Measurements from ENCODE around the gene FOXL3. TPM values are rescaled to one million over a fixed set of nuclear protein-coding genes. Genes with fewer than 3 reads are reported as not detected.
"Not testable (repeated sequence)": the region's sequence is repeated elsewhere in the genome, so short reads cannot be mapped to it uniquely, and the experiment has no call there.

FOXL3 gene
- total RNA-seq, 1 experiment from 2014 or later = not detected

DNA sequence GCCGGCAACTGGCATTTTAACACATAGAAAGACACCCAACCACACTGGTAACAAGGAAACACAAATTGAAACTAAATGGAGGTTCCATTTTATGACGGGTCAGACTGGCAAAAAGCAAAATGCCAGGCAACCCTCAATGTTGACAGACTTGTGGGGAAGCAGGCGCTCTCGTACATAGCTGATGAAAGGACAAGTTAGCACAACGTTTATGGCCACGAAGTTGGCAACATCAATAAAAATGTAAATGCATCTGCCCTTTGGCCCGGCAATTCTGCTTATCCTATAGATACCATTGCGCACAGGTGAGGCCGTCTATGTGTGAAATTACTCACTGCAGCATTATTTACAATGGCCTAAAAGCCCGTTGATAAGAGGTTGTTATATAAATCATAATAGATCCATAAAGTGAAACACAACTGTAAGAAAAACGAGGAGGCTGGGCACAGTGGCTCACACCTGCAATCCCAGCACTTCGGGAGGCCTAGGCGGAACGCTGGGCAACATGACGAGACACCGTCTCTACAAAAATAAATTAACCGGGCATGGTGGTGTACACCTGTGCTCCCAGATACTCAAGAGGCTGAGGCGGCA, 39.8 kb downstream of the FOXL3 start:
- DNase-seq (ENCODE audit: low spot score) = no peak
- in situ Hi-C loops (cut with HindIII; ENCODE audit: low sequenced_read_pairs) = loop anchor here (10.0 kb wide), 1 partner anchor 335 kb away; no protein-coding TSS in a partner anchor

DNA sequence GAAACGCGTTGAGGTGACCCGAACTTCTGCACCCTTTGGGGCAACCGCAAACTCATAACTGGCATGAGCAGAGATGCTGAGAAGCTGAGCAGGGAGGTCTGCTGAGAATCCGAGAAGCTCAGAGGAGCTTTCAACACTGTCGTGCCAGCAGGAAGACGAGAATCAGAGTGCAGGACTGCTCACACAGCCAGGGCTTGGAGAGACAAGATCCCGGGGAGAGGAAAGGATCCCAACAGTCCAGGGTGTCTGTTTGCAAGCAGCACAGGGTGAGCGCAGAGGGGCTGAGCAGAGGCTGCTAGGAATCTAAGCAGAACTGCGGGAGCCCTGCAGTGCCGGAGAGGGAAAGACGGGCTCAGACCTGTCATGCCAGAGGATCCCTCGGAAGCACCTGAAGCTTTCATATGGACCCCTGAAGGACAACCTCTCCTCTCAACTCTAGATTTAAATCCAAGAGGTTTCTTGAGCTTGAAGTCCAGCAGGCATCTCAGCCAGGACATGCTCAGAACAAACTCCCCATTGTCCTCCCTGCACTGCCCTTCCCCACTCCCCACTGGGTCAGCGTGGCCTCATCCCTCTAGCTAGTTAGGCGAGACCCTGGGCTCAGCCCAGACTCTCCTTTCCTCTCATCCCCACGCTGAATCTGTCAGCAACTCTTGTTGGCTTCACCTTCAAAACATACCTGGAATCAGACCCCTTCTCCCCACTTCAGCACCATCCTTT, 40.7 kb downstream of the FOXL3 start:
- in situ Hi-C loops (cut with HindIII; ENCODE audit: low sequenced_read_pairs) = loop anchor here (10.0 kb wide), 1 partner anchor 334 kb away; no protein-coding TSS in a partner anchor

DNA sequence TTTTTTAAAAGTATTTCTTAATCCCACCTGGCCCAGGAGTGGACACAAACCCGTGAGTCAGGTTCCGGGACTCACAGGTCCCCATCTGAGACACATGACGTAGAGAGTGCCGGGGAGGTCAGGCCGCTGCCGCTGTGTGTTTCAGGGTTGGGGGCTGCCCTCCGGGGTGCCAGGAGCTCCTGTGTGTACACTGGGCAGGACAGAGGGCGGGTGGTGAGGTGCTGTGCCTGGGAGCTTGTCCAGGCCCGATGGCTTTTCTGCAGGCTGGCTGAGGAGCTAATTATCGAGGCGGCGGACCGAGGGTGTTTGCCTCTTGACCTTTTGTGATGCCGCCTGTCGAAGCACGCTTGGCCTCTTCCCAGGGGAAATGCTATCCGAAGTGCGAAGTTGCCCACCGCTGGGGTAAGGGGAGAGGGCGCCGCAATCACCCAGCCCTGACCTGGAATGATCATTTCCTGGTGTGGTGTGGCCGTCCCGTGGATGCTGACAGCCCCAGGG, 42.1 kb downstream of the FOXL3 start:
- DNase-seq (ENCODE audit: low spot score) = no peak
- in situ Hi-C loops (cut with HindIII; ENCODE audit: low sequenced_read_pairs) = loop anchor here (10.0 kb wide), 1 partner anchor 333 kb away; no protein-coding TSS in a partner anchor

More for the DNA sequence above, 40.7 kb downstream of the FOXL3 start:
- no peak for DNase-seq (ENCODE audit: low spot score)

DNA sequence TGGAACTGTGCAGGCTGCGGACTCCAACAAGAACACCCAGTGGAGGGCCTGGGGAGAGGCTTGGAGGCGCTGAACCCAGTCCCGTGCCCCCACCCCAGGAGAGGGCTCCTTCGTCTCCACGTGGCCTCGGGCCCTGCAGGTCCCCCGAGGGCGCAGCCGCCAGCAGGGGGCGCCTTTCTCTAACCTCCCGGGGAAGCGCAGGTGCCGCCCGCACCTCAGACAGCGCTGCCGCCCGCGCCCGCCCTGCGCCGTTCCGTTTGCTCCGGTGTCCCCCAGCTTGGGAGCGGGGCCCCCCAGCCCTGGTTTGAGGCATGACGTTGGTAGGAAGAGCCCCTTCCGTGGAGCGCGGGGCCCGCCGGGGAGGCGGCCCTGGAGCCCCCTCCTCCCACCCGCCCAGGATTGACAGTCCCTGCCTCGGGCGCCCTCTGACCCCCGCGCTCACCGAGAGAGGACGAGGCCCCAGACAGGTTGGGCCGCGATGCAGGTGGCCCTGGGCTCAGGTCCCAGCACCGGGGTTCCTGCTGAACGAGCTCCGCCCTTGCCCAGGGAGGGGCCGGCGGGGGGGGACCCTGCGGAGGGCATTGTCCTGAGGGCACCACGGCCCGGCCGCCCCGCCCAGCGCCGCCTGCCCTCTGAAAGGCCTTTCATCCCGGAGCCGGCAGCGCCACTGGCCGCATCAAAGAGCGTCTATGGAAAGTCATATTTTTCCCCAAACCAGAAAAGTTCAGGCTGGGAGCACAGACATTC, 42.8 kb downstream of the FOXL3 start:
- in situ Hi-C loops (cut with HindIII; ENCODE audit: low sequenced_read_pairs) = loop anchor here (10.0 kb wide), 1 partner anchor 332 kb away; no protein-coding TSS in a partner anchor
- peak; percentile 56 for DNase-seq (ENCODE audit: low spot score)

DNA sequence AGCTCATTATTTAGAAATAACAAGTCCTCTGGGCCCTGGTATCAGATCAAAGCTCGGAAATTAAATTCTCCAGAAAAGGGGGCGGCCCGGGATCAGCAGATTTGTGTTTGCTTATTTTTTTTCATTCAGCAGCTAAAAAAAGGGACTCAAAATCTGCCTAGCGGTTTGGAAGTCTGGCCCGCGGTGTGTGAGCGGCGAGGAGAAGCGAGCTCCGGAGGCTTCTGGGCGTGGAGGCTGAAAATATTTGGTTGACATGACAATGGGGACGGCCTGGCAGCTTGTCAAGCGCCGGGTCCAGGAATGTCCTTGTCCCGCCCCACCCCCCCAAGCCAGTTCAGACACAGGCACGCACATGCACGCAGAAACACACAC, 43.4 kb downstream of the FOXL3 start:
- in situ Hi-C loops (cut with HindIII; ENCODE audit: low sequenced_read_pairs) = loop anchor here (10.0 kb wide), 1 partner anchor 331 kb away; no protein-coding TSS in a partner anchor
- peak; percentile 53 for DNase-seq (ENCODE audit: low spot score)

DNA sequence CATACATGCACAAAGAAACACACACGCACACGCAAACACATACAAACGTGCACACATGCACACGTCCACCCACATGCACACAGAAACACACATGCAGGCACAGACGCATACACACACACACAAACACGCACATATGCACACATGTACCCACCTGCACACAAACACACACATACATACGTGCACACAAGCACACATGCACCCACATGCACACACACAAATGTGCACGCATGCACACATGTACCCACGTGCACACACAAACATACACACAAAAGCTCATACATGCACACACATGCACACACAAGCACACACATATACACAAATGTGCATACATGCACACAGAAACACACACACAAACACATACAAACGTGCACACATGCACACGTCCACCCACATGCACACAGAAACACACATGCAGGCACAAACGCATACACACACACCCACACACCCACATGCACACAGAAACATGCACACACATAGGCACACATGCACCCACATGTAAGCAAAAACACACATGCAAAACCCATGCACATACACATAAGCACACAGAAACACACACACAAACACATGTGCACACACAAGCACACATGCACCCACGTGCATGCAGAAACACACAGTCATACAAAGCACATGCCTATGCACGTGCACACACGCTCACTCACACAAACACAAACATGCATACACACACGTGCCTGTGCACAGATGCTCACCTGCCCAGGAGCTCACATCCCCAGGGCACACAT, 44.8 kb downstream of the FOXL3 start:
- in situ Hi-C loops (cut with HindIII; ENCODE audit: low sequenced_read_pairs) = loop anchor here (10.0 kb wide), 1 partner anchor 330 kb away; no protein-coding TSS in a partner anchor

DNA sequence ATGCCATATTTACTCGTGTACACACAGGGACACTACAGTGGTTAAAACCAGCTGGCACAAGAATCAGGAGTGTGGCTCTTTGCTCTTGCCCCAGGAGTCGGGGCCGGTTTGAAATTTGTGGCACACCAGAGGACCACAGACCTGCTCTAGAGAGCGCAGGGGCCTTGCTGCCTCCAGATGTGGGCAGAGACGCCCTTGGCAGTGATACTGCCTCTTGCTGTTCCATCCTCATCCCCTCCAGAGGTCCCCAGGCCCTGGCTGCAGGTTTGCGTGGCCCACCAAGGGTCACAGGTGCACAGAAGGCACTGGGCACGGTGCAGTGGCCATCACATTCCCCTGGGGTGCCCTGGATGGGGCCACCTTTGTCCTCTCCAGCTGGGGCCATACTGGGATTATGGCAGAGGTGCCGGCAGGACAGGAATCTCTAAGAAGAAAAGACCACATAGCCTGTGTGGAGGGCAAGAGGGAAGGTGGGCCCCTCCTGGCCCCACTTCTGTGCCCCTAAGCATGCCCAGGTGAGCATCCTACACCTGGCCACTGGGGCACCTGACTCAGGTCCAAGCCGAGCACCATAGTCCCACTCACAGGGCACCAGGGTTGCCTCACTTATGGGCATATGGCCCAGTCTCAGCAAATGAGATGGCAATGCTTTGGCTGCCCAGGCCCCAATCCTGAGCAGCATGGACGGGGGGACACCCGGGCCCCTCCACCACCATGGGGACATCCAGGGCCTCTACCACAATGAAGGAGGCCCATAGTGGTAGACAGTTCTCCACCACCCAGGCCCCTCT, 45.6 kb downstream of the FOXL3 start:
- no peak for DNase-seq (ENCODE audit: low spot score)
- in situ Hi-C loops (cut with HindIII; ENCODE audit: low sequenced_read_pairs) = loop anchor here (10.0 kb wide), 1 partner anchor 329 kb away; no protein-coding TSS in a partner anchor

More for the DNA sequence above, 44.8 kb downstream of the FOXL3 start:
- DNase-seq (ENCODE audit: low spot score) = no peak

DNA sequence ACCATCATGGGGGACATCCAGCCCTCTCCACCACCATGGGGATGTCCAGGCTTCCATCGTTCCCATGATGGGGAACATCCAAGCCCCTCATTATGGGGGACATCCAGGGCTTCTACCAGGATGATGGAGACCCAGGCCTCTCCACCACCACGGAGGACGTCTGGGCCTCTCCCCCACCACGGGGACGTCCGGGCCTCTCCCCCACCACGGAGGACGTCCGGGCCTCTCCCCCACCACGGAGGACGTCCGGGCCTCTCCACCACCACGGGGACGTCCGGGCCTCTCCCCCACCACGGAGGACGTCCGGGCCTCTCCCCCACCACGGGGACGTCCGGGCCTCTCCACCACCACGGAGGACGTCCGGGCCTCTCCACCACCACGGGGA, 46.2 kb downstream of the FOXL3 start:
- DNase-seq (ENCODE audit: low spot score) = not testable (repeated sequence)
- in situ Hi-C loops (cut with HindIII; ENCODE audit: low sequenced_read_pairs) = loop anchor here (10.0 kb wide), 1 partner anchor 329 kb away; no protein-coding TSS in a partner anchor

DNA sequence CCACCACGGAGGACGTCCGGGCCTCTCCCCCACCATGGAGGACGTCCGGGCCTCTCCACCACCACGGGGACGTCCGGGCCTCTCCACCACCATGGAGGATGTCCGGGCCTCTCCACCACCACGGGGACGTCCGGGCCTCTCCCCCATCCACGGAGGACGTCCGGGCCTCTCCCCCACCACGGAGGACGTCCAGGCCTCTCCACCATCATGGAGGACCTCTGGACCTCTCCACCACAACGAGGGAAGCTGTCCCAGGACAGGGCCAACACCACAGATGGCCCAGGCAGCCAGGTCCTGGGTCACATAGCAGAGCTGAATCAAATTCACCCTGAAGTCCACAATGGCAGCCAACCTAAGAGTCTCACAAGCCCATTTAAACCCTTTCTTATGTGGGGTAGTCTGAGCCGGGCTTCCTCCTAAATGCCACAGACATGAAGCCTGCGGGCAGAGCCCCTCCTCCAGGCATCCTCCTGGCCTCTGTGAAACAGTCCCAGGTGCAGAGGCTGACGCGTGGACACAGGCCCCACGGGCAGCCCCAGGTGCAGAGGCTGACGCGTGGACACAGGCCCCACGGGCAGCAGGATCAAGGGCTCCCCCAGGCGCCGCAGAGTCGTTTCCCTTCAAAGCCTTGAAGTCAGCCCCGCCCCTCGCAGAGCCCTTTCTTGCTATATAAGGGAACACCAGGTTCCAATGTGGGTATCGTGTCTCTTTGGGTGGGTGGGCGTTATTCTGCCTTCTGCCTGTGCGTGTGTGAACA, 47.0 kb downstream of the FOXL3 start:
- in situ Hi-C loops (cut with HindIII; ENCODE audit: low sequenced_read_pairs) = loop anchor here (10.0 kb wide), 1 partner anchor 328 kb away; no protein-coding TSS in a partner anchor
- no peak for DNase-seq (ENCODE audit: low spot score)

DNA sequence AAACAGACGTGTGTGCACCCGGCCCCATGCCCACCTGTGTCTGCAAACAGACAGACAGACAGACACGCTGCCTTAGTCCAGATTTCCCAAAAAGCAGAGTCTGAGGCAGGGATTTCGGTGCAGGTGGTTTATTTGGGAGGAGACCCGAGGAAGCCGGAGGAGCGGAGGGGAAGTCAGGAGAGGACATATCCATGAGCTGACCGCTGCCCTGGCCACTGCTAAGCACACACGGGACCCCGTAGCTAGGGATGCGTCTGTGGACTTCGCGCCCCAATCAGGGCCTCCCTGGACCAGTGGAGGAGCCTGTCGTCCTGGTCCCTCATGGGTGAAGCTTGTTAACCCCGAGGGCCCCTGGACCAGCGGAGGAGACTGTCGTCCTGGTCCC, 47.6 kb downstream of the FOXL3 start:
- DNase-seq (ENCODE audit: low spot score) = no peak
- in situ Hi-C loops (cut with HindIII; ENCODE audit: low sequenced_read_pairs) = loop anchor here (10.0 kb wide), 1 partner anchor 327 kb away; no protein-coding TSS in a partner anchor

DNA sequence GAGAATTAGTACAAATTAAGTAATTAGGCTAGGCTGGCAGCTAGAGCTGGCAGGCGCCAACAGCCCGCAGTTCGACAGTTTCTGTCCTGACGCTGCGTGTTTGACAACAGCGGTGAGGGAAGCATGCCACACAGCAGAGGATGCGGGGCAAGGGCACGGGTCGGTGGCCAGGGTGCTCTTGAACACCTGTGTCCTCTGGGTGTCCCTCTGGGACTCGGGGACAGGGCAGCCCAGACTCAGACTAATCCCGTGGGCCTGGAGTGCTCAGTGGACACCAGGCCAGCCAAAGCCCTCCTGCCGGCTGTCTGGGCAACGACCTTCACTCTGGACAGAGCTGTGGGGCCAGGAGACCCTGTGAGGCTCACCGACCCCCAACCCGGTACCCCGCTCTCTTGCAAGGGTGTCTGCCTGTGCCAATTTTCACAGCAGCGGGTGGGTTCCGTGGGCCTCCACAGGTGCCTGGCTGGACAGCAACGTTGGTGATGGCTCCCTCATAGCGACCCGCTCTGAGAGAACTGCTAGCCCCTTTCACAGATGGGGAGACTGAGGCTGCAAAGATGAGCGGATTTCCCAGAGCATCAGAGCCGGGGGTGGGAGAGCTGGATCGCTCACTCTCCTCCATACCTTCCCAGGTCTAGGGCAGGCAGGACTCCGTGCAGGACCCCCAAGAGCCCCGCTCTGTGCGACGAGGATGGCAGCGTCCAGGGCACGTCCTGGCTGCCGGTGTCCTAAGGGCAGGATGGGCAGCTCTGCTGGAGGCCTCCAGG, 48.5 kb downstream of the FOXL3 start:
- no peak for DNase-seq (ENCODE audit: low spot score)
- in situ Hi-C loops (cut with HindIII; ENCODE audit: low sequenced_read_pairs) = loop anchor here (10.0 kb wide), 1 partner anchor 326 kb away; no protein-coding TSS in a partner anchor

DNA sequence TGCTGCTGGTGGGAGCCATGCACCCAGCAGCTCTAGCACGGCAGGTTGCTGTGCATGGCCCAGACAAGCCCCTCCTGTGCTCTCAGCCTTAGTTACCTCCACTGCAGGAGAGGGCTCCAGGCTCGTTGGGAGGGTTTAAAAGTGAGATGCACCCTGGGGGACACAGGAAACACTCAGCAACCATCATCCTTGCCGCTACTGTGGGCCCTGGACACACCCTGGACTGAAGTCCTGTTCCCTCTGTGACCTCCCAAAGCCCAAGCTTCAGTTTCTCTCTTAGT, 49.0 kb downstream of the FOXL3 start:
- in situ Hi-C loops (cut with HindIII; ENCODE audit: low sequenced_read_pairs) = loop anchor here (10.0 kb wide), 1 partner anchor 326 kb away; no protein-coding TSS in a partner anchor
- no peak for DNase-seq (ENCODE audit: low spot score)

DNA sequence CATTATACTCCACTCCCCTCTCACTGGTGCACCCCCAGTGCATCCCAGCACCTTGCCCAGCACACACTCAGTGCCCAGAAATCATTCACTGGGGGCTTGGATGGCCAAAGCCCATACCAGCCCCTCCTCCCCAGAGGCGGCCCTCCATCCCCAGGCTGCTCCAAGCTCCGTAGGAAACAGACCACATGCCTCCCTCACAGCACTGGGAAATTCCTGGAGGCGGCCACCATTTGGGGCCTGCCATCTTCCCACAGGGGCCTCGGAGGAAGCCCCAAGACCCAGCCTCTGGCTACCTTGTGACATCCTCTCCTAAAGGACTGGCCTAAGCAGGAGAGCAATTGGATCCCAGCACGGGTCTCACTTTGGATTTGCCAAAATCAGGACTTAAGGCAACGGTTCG, 49.7 kb downstream of the FOXL3 start:
- in situ Hi-C loops (cut with HindIII; ENCODE audit: low sequenced_read_pairs) = loop anchor here (10.0 kb wide), 1 partner anchor 325 kb away; no protein-coding TSS in a partner anchor
- no peak for DNase-seq (ENCODE audit: low spot score)

DNA sequence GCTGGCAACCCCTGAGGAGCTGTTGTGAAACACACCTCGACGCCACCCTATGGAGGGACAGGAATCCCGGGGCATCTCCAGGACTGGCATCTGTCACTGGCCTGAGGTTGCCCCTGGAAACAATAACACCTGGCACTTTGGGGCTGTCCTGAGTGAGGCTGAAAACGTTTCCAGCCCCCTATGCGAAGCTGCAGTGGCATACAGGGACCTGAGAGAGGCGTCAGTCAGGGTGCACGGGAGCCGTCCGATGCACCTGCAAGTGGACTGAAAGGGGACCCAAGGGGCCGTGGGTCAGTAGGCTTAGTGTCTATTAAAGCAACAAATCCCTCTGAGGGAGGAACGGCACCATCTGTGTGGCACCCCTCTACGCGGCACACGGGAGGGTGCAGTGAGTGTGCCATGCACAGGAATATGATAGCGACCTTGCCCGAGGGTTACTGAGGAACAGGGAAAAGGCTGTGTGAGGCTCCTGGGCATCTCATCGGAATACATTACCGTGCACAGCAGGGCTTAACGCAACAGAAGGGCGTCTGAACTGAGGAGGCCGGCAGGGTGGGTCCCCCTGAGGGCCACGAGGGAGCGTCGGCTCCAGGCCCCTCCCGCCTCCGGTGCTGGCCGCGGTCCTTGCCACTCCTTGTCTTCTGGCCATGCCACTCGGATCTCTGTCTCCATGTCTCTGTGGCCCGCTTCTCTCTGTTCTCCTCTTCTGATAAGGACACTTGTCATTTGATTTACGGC, 50.4 kb downstream of the FOXL3 start:
- in situ Hi-C loops (cut with HindIII; ENCODE audit: low sequenced_read_pairs) = no loop called here
- DNase-seq (ENCODE audit: low spot score) = no peak

Data from G401 (cell line).